ENCODE measurements around the gene LTV1. TPM values are rescaled to one million over a fixed set of nuclear protein-coding genes. Genes with fewer than 3 reads are reported as not detected.

Gene LTV1
- total RNA-seq, 1 donor from 2014 or later: 18.0 TPM

DNA sequence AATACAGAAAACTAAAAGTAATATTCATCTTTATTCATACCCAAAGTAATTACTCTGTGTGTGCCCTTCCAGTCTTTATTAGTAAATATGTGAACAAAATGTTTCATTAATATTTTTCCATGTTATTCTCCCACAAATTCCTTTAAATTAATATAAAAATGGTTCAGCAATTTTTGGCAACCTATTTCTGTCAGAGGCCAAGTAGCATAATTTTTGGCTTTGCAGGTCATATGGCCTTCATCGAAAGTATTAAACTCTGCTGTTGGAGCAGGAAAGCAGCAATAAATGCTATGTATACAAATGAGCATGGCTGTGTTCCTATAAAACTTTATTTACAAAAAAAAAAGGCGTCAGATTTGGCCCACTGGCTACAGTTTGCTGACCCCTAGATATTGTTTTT is 37.3 kb downstream of the LTV1 start:
- TF ChIP-seq, protein P1, sequence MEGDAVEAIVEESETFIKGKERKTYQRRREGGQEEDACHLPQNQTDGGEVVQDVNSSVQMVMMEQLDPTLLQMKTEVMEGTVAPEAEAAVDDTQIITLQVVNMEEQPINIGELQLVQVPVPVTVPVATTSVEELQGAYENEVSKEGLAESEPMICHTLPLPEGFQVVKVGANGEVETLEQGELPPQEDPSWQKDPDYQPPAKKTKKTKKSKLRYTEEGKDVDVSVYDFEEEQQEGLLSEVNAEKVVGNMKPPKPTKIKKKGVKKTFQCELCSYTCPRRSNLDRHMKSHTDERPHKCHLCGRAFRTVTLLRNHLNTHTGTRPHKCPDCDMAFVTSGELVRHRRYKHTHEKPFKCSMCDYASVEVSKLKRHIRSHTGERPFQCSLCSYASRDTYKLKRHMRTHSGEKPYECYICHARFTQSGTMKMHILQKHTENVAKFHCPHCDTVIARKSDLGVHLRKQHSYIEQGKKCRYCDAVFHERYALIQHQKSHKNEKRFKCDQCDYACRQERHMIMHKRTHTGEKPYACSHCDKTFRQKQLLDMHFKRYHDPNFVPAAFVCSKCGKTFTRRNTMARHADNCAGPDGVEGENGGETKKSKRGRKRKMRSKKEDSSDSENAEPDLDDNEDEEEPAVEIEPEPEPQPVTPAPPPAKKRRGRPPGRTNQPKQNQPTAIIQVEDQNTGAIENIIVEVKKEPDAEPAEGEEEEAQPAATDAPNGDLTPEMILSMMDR (conservative IDR thresholded peaks at IDR 0.05; ENCODE audit: low read depth, low read length): no peak
- no peak for DNase-seq (ENCODE audit: low read depth)
- no peak overlapping the region for H3K4me3 ChIP-seq (ENCODE audit: low read depth, low read length)

DNA sequence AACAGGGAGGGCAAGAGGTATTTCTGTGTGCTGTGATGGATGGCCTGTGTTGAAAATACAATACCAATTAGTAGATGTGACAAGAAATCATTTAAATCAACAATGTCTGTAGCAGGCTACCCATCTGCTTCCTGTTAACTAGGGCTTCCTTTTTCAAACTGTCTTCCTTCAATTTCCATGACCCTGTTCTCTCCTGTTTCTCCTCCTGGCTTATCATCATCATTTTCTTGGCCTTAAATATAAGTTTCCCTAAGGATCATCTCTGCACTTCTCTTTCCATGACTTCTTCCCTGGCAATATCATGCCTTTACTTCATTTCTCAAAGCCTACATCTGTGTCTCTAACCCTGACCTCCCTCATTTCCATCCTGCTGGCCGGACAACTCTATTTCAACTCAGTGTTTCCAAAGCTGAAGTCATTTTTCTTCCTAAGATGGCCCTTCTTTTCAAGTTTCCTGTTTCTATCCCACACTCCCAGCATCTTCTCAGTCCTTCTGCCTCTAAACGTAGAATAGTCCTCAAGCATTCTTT is 39.3 kb downstream of the LTV1 start:
- H3K4me3 ChIP-seq (ENCODE audit: low read depth, low read length): no peak overlapping the region
- TF ChIP-seq, protein P1 (conservative IDR thresholded peaks at IDR 0.05; ENCODE audit: low read depth, low read length): no peak
- DNase-seq (ENCODE audit: low read depth): no peak

DNA sequence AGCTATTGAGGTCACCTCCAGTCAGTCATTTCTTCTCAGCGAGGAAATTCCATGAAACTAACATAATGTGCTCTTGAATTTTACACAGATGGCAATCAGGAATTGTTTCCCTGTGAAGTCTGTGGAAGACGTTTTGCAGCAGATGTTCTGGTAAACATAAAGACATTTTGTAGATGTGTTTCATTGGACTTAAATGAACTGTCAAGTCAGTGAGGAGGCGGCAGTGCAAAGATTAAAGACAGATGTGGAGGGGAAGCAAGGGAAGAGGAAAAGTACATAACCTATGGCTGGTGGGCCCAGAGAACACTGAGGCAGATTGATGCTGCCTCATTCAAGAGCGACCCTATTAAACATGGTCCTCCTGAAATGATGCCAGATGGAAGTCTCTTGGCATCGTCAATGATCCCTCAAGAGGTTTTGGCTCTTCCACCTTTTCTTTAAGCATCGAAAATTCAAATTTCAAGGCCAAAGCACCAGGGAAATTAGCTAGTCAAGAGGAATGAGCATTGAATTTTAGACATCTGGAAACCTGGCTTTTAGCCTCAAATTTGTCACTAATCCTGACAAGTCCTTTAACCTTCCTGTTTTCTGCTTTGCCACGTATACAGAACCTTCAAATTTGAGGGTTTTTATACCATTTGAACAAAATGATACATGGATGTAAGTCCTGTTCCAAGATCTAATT is 41.2 kb downstream of the LTV1 start:
- no peak for DNase-seq (ENCODE audit: low read depth)
- no peak overlapping the region for H3K4me3 ChIP-seq (ENCODE audit: low read depth, low read length)

DNA sequence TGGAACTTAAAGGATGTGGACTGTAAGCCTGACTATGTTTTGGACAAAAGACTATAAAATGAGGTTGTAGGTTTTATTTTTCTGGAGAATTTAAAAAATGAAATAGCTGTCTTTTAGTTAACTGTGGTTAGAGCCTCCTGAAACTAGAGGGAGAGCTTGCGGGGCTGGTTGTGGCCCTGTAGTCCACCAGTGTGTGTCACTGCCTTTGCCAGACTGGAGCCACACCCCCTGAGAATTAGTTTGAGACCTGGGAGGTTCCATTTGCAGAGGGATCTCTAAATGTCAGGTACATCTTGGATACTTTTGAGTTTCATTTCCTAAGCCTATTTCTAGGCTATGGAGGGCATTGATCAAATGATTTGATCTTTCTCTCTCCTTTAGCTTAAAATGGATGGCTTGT is 42.0 kb downstream of the LTV1 start:
- no peak for DNase-seq (ENCODE audit: low read depth)
- TF ChIP-seq, protein P1 (conservative IDR thresholded peaks at IDR 0.05; ENCODE audit: low read depth, low read length): no peak
- H3K4me3 ChIP-seq (ENCODE audit: low read depth, low read length): no peak overlapping the region

More for the DNA sequence above, 41.2 kb downstream of the LTV1 start:
- TF ChIP-seq, protein P1 (conservative IDR thresholded peaks at IDR 0.05; ENCODE audit: low read depth, low read length): no peak

DNA sequence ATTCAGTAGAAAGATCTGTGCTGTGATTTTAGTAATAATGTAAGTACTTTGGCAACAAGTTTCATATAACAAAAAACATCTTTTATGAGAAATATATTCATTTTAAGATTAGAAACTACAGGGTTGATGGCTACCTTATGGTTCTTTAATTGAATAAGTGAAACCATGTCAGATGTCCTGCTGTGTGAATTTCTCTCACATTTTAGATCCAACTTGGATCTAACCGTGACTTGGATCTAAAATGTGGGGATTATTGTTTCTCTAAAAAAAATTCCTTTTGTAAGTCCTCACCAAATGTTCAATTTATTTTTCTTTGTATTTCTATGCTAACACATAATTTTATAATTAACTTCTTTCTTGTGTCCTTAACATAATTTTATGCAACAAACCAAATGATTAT is 51.5 kb downstream of the LTV1 start:
- no peak overlapping the region for H3K4me3 ChIP-seq (ENCODE audit: low read depth, low read length)
- TF ChIP-seq, protein P1 (conservative IDR thresholded peaks at IDR 0.05; ENCODE audit: low read depth, low read length): no peak
- DNase-seq (ENCODE audit: low read depth): no peak

DNA sequence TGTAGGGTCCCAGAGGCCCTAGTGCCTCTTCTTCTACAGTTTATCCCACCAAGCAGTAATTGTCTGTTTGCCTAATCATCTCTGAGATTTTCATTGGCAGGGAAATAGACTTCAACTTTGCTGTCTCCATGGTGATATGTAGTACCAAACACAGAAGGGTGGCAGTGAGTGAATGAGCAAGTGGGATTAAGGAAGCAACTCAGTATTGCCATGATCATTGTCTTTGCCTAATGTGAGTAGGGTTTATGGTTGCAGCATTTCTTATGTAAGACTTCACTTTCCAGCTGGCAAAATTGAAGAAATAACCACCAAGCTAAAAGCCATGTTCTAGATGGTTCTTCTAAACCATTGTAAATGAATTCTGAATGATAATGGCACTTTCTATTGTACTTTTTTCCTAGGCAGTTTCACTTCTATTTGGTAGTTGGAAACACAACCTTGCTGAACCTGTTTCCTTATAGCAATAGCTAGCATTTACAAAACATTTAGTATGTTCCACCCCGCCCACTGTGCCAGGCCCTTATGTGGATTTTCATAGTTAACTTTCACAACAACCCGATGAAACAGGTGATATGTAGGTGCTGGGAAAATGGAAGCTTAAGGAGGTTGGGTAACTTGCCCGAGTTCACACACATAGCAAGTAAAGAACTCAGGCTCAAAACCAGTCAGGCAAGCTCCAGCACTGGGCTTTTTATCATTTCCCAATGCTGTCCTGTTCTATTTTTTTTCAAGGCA is 53.2 kb downstream of the LTV1 start:
- no peak overlapping the region for H3K4me3 ChIP-seq (ENCODE audit: low read depth, low read length)
- no peak for DNase-seq (ENCODE audit: low read depth)
- TF ChIP-seq, protein P1 (conservative IDR thresholded peaks at IDR 0.05; ENCODE audit: low read depth, low read length): no peak

All from epithelial cell of proximal tubule (primary cell).